PC-3 (cell line): Measurements from ENCODE around the gene AUTS2. TPM values are rescaled to one million over a fixed set of nuclear protein-coding genes. Genes with fewer than 3 reads are reported as not detected.

Experiments
- ATAC-seq: fragments of 200-7000 bp; cut with Tn5 transposase; 2 replicates; pipeline ENCODE4 v1.9.1; 2020; ENCODE audit warnings: mild to moderate bottlenecking, moderate library complexity
- BruUV-seq: library from RNA; stranded (reverse); fragments of 400-500 nt; replicated peaks from 2 replicates; lab custom pipeline; 2021; lab: Mats Ljungman, UMichigan
- CTCF ChIA-PET: fragments of 300-600 bp; sonication (Branson Sonifier 250); formaldehyde crosslinking; loops from one replicate; lab custom pipeline; 2022; ENCODE audit warnings: antibody characterized with exemption; lab: Charles Lee
- POLR2A ChIA-PET: fragments of 300-600 bp; sonication (Branson Sonifier 250); formaldehyde crosslinking; loops from one replicate; lab custom pipeline; 2022; ENCODE audit warnings: antibody characterized with exemption; ENCODE audit not compliant: unreplicated experiment; lab: Charles Lee
- DNase-seq: peaks from one replicate; pipeline ENCODE4 v3.0.0-alpha.2; 2015
- H2AFZ ChIP-seq: fragments of 300-600 bp; sonication (generic); 2 replicates; pipeline ENCODE4 v1.6.0; 2016; ENCODE audit warnings: antibody characterized with exemption, low read length
- H3F3A ChIP-seq: fragments of 300-600 bp; sonication (generic); one replicate; pipeline ENCODE4 v1.6.0; 2017; ENCODE audit warnings: antibody characterized with exemption, low read length, control low read depth, mild to moderate bottlenecking; ENCODE audit not compliant: unreplicated experiment
- H3K27ac ChIP-seq: fragments of 300-600 bp; sonication (generic); 2 replicates; pipeline ENCODE4 v1.5.1; 2016; ENCODE audit warnings: mild to moderate bottlenecking, low read length
- H3K27me3 ChIP-seq: fragments of 300-600 bp; sonication (generic); 2 replicates; pipeline ENCODE4 v1.6.1; 2016; ENCODE audit warnings: low read length, mixed read lengths
- H3K36me3 ChIP-seq: fragments of 300-600 bp; sonication (generic); 2 replicates; pipeline ENCODE4 v1.6.1; 2016; ENCODE audit warnings: low read depth, mixed run types, low read length, mixed read lengths
- H3K4me1 ChIP-seq: fragments of 300-600 bp; sonication (generic); 2 replicates; pipeline ENCODE4 v1.5.1; 2016; ENCODE audit warnings: low read length; ENCODE audit not compliant: insufficient read depth
- H3K4me2 ChIP-seq: fragments of 300-600 bp; sonication (generic); 2 replicates; pipeline ENCODE4 v1.6.0; 2016; ENCODE audit warnings: low read length
- H3K4me3 ChIP-seq: fragments of 300-600 bp; sonication (generic); 2 replicates; pipeline ENCODE4 v1.5.1; 2016; ENCODE audit warnings: mild to moderate bottlenecking, low read length, mixed read lengths
- H3K79me2 ChIP-seq: fragments of 300-600 bp; sonication (generic); 2 replicates; pipeline ENCODE4 v1.6.1; 2017; ENCODE audit warnings: low read length, mixed read lengths
- H3K9ac ChIP-seq: fragments of 300-600 bp; sonication (generic); 2 replicates; pipeline ENCODE4 v1.6.0; 2016; ENCODE audit warnings: mild to moderate bottlenecking, low read length
- H3K9me2 ChIP-seq: fragments of 300-600 bp; sonication (generic); replicated peaks from 2 replicates; pipeline ENCODE4 v1.6.1; 2016; ENCODE audit warnings: mixed run types, low read length, mixed read lengths
- H3K9me3 ChIP-seq: fragments of 300-600 bp; sonication (generic); 2 replicates; pipeline ENCODE4 v1.6.1; 2016; ENCODE audit warnings: low read length, mixed read lengths
- H4K20me1 ChIP-seq: fragments of 300-600 bp; sonication (generic); 2 replicates; pipeline ENCODE4 v1.6.1; 2016; ENCODE audit warnings: low read length, mixed read lengths
- CTCF ChIP-seq: fragments of 300-600 bp; sonication (generic); conservative IDR thresholded peaks from 2 replicates; pipeline ENCODE4 v1.5.1; 2017; ENCODE audit warnings: antibody characterized with exemption, low read depth, mild to moderate bottlenecking, low read length
- EZH2 ChIP-seq: fragments of 300-600 bp; sonication (generic); IDR thresholded peaks from one replicate; pipeline ENCODE4 v1.6.1; 2017; ENCODE audit warnings: antibody characterized with exemption, mild to moderate bottlenecking, low read length; ENCODE audit not compliant: unreplicated experiment
- EZH2phosphoT487 ChIP-seq: fragments of 300-600 bp; sonication (generic); IDR thresholded peaks from 2 replicates; pipeline ENCODE4 v1.6.1; 2018; ENCODE audit warnings: mild to moderate bottlenecking, antibody characterized with exemption, low read length, borderline replicate concordance
- intact Hi-C: fragments of 100-400 bp; cut with micrococcal nuclease; formaldehyde crosslinking; loops from 2 replicates; pipeline ENCODE4 v1.9.0; 2023
- total RNA-seq: library from RNA; depleted of rRNA; stranded (reverse); fragments of >200 nt; gene quantifications from 2 replicates; pipeline ENCODE4 v1.2.3, GENCODE V29; 2014

Gene AUTS2
- total RNA-seq, 1 experiment from 2014 or later: not detected

GRCh38 chr7:70347463-70348254 lies 749.4 kb downstream of the AUTS2 start:
- POLR2A ChIA-PET: no interaction called here
- H3K79me2 ChIP-seq: no peaks in the 10 kb centered on the region
- intact Hi-C loops: no loop called here

GRCh38 chr7:70349031-70349430 lies 750.8 kb downstream of the AUTS2 start:
- H3K27me3 ChIP-seq: no peaks in the 10 kb centered on the region
- no TSS peak for BruUV-seq

More at GRCh38 chr7:70347463-70348254, 749.4 kb downstream of the AUTS2 start:
- BruUV-seq: no TSS peak
- no peak overlapping the region for H3K27ac ChIP-seq
- no peak overlapping the region for H3K9ac ChIP-seq
- ATAC-seq (no peak), DNase-seq (no peak)
- no peak overlapping the region for H3K4me3 ChIP-seq
- H3F3A ChIP-seq: no peaks in the 10 kb centered on the region
- H4K20me1 ChIP-seq: no peaks in the 10 kb centered on the region
- no peaks in the 10 kb centered on the region for H3K9me2 ChIP-seq
- no peak overlapping the region for H3K4me2 ChIP-seq
- no peaks in the 10 kb centered on the region for H3K4me1 ChIP-seq
- H3K36me3 ChIP-seq: no peaks in the 10 kb centered on the region
- CTCF ChIA-PET: no interaction called here
- TF ChIP-seq EZH2 (no peak), EZH2phosphoT487 (no peak), CTCF (no peak)
- no peaks in the 10 kb centered on the region for H3K9me3 ChIP-seq
- H2AFZ ChIP-seq: no peak overlapping the region
- no peaks in the 10 kb centered on the region for H3K27me3 ChIP-seq

More at GRCh38 chr7:70349031-70349430, 750.8 kb downstream of the AUTS2 start:
- CTCF ChIA-PET: no interaction called here
- Histone ChIP-seq H3K9me2 (no peaks in the 10 kb centered on the region), H3K36me3 (no peaks in the 10 kb centered on the region), H3K4me1 (no peaks in the 10 kb centered on the region), H3K27ac (no peak overlapping the region), H3K4me2 (no peak overlapping the region), H2AFZ (no peak overlapping the region), H3F3A (no peaks in the 10 kb centered on the region), H3K79me2 (no peaks in the 10 kb centered on the region), H3K4me3 (no peak overlapping the region), H4K20me1 (no peaks in the 10 kb centered on the region), H3K9me3 (no peaks in the 10 kb centered on the region), H3K9ac (no peak overlapping the region)
- intact Hi-C loops: no loop called here
- TF ChIP-seq EZH2phosphoT487: no peak
- no peak for TF ChIP-seq CTCF
- TF ChIP-seq EZH2: no peak
- no peak for DNase-seq
- no peak for ATAC-seq
- POLR2A ChIA-PET: no interaction called here
